ENCODE data around the gene NLGN2. TPM values are rescaled to one million over a fixed set of nuclear protein-coding genes. Genes with fewer than 3 reads are reported as not detected.

The NLGN2 gene
- total and polyA plus RNA-seq, 7 donors = 0.60 to 18.8 (median 7.6) TPM

GRCh38 chr17:7403727-7403976 is 4.0 kb upstream of the NLGN2 start:
- Histone ChIP-seq H3K27me3 (no peaks in the 10 kb centered on the region), H3K27ac (peak overlapping the region; percentile 88 to 95 (median 92)), H3K4me3 (peak overlapping the region; percentile 65 to 93 (median 85)), H3K36me3 (peaks cover 0 to 7% (median under 1%) of the 10 kb centered on the region in 4 donors), H3K4me1 (peaks cover 0 to 49% (median 34%) of the 10 kb centered on the region in 4 donors), H3K9me3 (no peaks in the 10 kb centered on the region)
- 0% methylated on average over 13 of the region's 13 CpGs for WGBS, 2 donors
- intact Hi-C loops (cut with DNase I) = loop anchor here (2.0 to 10.0 kb wide), 3 partner anchors 81 to 759 kb away; partner anchors contain the start of genes GABARAP, KIAA0753, POLR2A and TXNDC17
- no peak for TF ChIP-seq POLR2A (IDR thresholded peaks at IDR 0.05)
- no peak for TF ChIP-seq CTCF (IDR thresholded peaks at IDR 0.05)
- no peak for TF ChIP-seq EP300 (IDR thresholded peaks at IDR 0.05)
- no peak for TF ChIP-seq POLR2AphosphoS5 (IDR thresholded peaks at IDR 0.05)
- DNase-seq = no peak

- TF ChIP-seq POLR2AphosphoS5 (IDR thresholded peaks at IDR 0.05) (peak; percentile 98 to 99 (median 98)), EP300 (IDR thresholded peaks at IDR 0.05) (no peak), CTCF (IDR thresholded peaks at IDR 0.05) (no peak), POLR2A (IDR thresholded peaks at IDR 0.05) (peak; percentile 90 to 97)
- peak; percentile 100 for DNase-seq
- Histone ChIP-seq H3K27me3 (no peaks in the 10 kb centered on the region), H3K9me3 (no peaks in the 10 kb centered on the region), H3K36me3 (peaks cover 0 to 12% (median 3%) of the 10 kb centered on the region in 4 donors), H3K4me3 (peak within 1 kb of the TSS; percentile 70 to 93 (median 85)), H3K27ac (peak within 1 kb of the TSS; percentile 88 to 95 (median 92)), H3K4me1 (peaks cover 0 to 49% (median 34%) of the 10 kb centered on the region in 4 donors)
- intact Hi-C loops (cut with DNase I) = loop anchor here (2.0 to 10.0 kb wide), 6 partner anchors 33 to 759 kb away; partner anchors contain the start of genes GABARAP, KIAA0753, POLR2A and TXNDC17
- WGBS, 2 donors = 0% methylated on average over 49 of the region's 49 CpGs
These were observed 3.5 kb upstream of the NLGN2 start, which contains the start of gene TMEM256 for GRCh38 chr17:7403977-7404736. TMEM256 (minus strand) TSS chr17:7404097; CDS start chr17:7404084, 13 bp downstream.

- H3K4me3 ChIP-seq = peak overlapping the region; percentile 70 to 93 (median 85)
- peaks cover 0 to 49% (median 34%) of the 10 kb centered on the region in 4 donors for H3K4me1 ChIP-seq
- intact Hi-C loops (cut with DNase I) = loop anchor here (2.0 to 10.0 kb wide), 5 partner anchors 32 to 760 kb away; partner anchors contain the start of genes GABARAP, KIAA0753 and TXNDC17
- peaks cover 0 to 19% (median 4%) of the 10 kb centered on the region in 4 donors for H3K36me3 ChIP-seq
- H3K27ac ChIP-seq = peak overlapping the region; percentile 88 to 95 (median 92)
- no peaks in the 10 kb centered on the region for H3K27me3 ChIP-seq
- no peaks in the 10 kb centered on the region for H3K9me3 ChIP-seq
- DNase-seq = peak; percentile 90
- peak; percentile 70 to 89 (median 78) for TF ChIP-seq POLR2AphosphoS5 (IDR thresholded peaks at IDR 0.05)
- no peak for TF ChIP-seq CTCF (IDR thresholded peaks at IDR 0.05)
- TF ChIP-seq POLR2A (IDR thresholded peaks at IDR 0.05) = peak in 1 of 2 donors; percentile 26
- no peak for TF ChIP-seq EP300 (IDR thresholded peaks at IDR 0.05)
- WGBS, 2 donors = 1% methylated on average over 65 of the region's 65 CpGs
These were observed 2.8 kb upstream of the NLGN2 start for GRCh38 chr17:7404737-7405349.

- H3K27me3 ChIP-seq = no peaks in the 10 kb centered on the region
- DNase-seq = no peak
- peaks cover 0 to 26% (median 6%) of the 10 kb centered on the region in 4 donors for H3K36me3 ChIP-seq
- WGBS, 2 donors = 10 to 18% methylated on average over 38 of the region's 38 CpGs
- TF ChIP-seq POLR2AphosphoS5 (IDR thresholded peaks at IDR 0.05) (no peak), EP300 (IDR thresholded peaks at IDR 0.05) (no peak), CTCF (IDR thresholded peaks at IDR 0.05) (no peak), POLR2A (IDR thresholded peaks at IDR 0.05) (no peak)
- H3K4me1 ChIP-seq = peaks cover 0 to 45% (median 34%) of the 10 kb centered on the region in 4 donors
- H3K4me3 ChIP-seq = peak overlapping the region; percentile 70 to 93 (median 85)
- intact Hi-C loops (cut with DNase I) = loop anchor here (2.0 to 10.0 kb wide), 4 partner anchors 31 to 761 kb away; partner anchors contain the start of genes KIAA0753 and TXNDC17
- peak overlapping the region; percentile 88 to 95 (median 92) for H3K27ac ChIP-seq
- H3K9me3 ChIP-seq = no peaks in the 10 kb centered on the region
These were observed 2.1 kb upstream of the NLGN2 start for GRCh38 chr17:7405350-7406234.

Measured in sigmoid colon (tissue), 7 donors.